ENCODE results near the gene POLA2.
A peak's percentile ranks its signal among the peaks of the same experiment; 100 is the strongest.
"Not testable (repeated sequence)": the region's sequence is repeated elsewhere in the genome, so short reads cannot be mapped to it uniquely, and the experiment has no call there.

POLA2 gene

DNA sequence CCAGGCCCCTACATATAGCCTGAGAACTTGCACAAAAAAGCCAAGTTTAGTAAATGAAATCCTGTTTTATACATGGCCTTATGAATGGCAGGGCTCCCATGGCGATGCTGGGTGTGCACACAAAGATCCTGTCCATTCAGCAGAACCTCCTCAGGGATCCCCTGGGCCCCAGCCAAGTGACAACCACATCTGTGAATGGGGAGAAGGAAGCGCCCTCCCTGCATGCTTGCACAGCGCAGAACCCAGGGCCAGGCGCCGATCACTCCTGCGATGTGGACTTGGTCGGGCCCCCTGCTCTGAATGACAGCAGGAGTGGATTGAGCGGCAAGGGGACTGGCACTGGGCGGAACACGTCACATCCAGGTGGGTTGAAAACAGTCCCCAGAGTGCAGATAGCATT lies 48.5 kb downstream of the POLA2 start:
- no peak for DNase-seq

- DNase-seq, result no peak
Measured at GRCh38 chr11:65310736-65311135, 49.0 kb downstream of the POLA2 start.

- no peak for DNase-seq
Measured at GRCh38 chr11:65311170-65311678, 49.5 kb downstream of the POLA2 start.

- DNase-seq, result peak; percentile 83
Measured at GRCh38 chr11:65314501-65315203, 52.9 kb downstream of the POLA2 start, which contains the start of gene CDC42EP2. TSS of gene CDC42EP2 (plus strand) at chr11:65314866. CDS start at chr11:65320899, 6,033 bp downstream.

GRCh38 chr11:65315204-65315865 lies 53.6 kb downstream of the POLA2 start:
- peak; percentile 85 for DNase-seq

DNA sequence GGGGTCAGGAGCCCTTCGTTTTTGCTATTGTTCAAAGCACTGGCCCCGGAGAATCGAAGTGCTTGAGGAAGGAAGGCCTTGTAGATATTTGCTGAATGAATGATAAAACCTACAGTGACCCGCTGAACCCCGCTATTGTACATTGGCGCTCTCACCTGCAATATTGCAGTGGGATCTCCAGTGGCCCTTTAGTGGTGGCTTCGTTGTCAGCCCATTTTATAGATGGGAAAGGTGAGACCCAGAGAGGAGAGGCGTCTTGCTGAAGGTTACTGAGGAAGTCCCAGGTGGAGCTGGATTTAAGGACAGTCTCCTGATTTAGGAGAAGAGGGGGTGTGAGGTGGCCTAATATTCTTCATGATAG lies 54.1 kb downstream of the POLA2 start:
- DNase-seq, result no peak

- no peak for DNase-seq
Measured at GRCh38 chr11:65316227-65317024, 54.7 kb downstream of the POLA2 start.

DNA sequence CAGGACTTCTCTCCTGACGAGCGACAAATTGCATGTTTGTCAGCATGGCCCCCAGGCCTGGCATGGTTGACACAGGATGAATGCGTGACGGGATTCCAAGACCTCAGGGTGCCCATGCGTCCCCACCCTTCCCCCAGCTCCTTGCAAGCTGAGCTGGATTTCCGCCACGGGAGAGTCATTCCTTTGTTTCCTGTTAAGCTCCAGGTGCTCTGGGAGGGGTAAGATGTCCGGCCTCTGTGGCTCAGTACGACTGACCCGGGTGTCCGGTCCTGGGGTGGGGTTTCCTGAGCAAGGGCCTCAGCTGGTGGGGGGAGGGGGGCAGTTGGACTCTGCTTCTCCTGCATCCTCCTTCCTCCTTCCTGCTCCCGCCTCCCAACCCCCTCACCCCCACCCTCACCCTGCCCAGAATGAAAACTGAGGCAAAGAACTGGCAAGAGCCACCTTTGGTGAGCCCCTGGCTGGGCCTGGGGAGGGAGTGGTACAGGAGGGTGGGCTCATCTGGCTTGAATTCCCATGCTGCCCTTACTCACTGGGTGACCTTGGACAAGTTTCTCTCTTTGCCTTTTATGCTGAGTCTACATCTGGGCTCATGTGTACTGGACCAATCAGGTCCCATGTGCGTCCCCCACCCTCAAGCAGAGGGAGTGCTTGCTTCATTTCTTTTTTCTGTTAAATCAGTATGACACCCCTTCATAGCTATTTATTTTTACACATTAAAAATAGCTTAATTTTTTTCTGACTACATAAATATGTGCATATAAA lies 55.4 kb downstream of the POLA2 start:
- DNase-seq, result no peak

DNA sequence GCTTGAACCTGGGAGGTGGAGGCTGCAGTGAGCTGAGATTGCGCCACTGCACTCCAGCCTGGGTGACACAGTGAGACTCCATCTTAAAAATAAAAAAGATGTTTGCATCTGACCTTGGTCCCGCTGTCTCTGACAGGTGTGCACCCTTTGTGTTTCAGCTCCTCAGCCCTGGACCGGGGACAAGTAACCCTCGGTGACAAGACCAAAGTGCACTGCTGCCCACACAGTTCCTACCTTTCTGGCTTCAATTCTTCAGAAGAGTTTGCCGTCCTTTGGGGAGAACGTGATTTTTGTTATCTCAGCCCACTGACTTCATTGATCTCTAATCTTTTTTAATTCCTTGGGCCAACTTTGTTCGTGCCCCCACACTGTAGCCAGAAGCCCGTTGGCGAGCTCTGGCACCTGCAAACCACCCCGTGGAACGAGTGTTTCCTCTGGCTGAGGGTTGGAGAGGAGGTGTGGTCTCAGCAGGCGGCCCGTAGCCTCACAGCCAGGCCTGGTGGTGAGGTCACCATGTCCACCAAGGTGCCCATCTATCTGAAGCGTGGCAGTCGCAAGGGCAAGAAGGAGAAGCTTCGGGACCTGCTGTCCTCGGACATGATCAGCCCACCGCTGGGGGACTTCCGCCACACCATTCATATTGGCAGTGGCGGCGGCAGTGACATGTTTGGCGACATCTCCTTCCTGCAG lies 58.8 kb downstream of the POLA2 start:
- no peak for DNase-seq

DNA sequence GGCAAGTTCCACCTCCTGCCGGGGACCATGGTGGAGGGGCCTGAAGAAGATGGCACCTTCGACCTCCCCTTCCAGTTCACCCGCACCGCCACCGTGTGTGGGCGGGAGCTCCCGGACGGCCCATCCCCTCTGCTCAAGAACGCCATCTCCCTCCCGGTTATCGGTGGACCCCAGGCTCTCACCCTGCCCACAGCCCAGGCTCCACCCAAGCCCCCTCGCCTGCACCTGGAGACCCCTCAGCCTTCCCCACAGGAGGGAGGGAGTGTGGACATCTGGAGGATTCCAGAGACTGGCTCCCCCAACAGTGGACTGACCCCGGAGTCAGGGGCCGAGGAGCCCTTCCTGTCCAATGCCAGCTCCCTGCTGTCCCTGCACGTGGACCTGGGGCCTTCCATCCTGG lies 59.3 kb downstream of the POLA2 start:
- DNase-seq, result no peak

GRCh38 chr11:65321828-65322485 lies 60.2 kb downstream of the POLA2 start:
- DNase-seq, result no peak

DNA sequence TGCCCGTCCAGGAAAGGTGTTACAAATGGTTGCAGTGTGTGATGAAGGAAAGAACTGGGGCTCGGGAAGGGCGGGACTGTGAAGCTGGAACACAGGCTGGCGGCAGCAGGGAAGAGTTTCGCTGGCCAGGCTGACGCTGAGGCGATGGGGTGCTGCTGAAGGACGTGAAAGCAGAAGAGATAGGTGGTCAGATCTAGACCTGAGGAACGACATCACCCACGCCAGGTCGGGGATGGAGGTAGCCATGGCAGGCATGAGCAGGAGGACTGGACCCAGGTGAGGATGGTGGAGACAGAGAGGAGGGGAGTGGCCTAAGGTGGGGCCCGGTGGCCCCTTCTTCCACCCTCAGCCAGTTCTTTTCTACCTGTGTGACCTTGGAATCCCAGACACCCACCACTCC lies 62.1 kb downstream of the POLA2 start:
- DNase-seq, result no peak

DNA sequence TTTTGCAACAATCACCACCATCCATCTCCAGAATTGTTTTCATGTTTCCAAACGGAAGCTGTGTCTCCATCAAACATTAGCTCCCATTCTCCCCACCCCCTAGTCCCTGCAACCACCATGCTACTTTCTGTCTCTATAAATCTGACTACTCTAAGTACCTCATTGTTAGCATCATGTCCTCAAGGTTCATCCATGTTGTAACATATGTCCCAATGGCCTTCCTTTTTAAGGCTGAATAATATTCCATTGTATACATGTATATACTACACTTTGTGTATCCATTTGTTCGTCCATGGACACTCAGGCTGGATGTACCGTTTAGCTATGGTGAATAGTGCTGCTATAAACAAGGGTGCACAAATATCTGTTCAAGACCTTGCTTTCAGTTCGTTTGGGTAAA lies 63.7 kb downstream of the POLA2 start:
- DNase-seq, result no peak

DNA sequence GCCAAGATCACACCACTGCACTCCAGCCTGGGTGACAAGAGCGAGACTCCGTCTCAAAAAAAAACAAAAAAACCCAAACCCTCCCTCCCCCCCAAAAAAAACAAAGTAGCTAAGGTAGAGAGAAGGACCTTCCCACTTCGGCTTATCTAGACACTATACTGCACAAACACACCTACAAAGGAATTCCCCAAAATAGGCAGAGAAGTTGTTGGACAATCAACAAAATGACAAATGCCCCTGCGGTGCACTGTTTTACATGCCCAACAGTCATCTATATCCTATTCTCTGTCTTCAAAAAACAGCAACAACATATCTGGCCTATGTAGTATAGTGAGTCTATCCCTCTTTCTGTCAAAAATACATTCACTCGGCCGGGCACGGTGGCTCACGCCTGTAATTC lies 65.3 kb downstream of the POLA2 start:
- no peak for DNase-seq

GRCh38 chr11:65329478-65329877 lies 67.7 kb downstream of the POLA2 start:
- DNase-seq, result no peak

DNA sequence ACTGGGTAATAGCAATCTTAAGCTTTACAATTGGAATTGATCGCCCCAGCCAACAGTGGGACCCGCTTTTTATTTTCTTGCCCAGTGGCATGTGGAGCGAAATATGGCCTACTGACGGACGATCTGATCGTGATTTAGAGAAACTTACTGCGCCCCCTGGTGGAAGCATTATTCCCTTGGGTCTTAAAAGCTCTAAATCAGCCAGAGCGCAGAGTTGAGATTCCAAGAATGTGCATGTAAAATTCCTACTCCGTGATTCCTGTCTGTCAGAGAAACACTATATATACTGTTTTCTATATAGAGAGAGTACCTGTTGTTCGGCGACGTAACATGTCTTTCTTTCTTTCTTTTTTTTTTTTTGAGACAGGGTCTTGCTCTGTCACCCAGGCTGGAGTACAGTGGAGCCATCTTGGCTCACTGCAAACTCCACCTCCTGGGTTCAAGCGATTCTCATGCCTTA lies 68.2 kb downstream of the POLA2 start:
- peak; percentile 87 for DNase-seq

- DNase-seq, result no peak
Measured at GRCh38 chr11:65330544-65330943, 68.8 kb downstream of the POLA2 start.

DNA sequence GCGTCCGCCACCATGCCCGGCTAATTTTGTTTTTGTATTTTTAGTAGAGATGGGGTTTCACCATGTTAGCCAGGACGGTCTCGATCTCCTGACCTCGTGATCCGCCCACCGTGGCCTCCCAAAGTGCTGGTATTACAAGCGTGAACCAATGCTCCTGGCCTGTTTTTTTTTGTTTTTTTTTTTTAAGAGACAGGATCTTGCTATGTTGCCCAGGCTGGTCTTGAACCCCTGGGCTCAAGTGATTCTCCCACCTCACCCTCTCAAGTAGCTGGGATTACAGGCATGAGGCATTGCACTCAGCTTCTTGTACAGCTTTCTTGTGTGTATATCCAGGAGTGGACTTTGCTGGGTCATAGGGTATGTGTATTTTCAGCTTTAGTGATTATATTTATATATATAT lies 70.8 kb downstream of the POLA2 start:
- not testable (repeated sequence) for DNase-seq

DNA sequence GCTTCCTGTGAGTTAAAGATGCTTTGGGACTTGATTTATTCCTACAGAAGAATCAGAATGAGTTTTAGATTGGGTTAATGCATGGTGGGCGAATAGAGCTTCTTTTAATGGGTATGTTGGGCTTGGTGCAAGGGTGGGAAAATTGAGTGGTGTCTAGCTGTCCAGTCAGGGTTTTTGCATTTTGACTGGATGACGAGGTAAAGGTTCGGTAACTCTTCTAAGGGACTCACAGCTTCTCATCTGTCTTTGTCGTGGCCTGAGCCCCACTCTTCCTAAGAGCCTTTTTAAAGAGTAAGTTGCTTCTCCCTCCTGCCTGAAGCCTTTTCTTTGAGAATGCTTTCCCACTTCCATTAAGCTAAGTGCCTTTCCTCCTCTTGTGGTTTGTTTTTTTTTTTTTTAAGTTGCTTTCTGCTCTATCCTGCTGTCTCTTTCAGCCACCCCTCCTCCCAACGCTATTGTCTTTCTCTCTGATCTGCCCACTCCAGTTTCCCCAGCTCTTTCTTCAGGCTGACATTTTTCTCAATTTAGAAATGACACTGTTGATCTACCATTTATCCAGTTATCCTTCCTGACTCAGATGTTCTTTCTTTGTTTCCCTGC lies 73.0 kb downstream of the POLA2 start:
- no peak for DNase-seq

- no peak for DNase-seq
Measured at GRCh38 chr11:65338676-65339075, 76.9 kb downstream of the POLA2 start.

DNA sequence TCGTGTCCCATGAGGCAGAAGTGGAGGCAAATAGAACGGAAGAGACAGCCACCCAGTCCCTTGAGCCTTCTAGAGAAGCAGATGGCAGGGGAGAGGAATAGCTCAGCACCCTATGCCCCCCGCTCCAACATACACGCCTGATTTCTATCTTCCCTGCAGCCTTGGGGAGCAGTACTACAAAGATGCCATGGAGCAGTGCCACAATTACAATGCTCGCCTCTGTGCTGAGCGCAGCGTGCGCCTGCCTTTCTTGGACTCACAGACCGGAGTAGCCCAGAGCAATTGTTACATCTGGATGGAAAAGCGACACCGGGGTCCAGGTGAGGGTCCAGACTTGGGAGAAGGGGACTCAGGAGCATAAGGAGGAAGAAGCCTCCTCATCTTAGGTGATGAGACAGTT lies 78.5 kb downstream of the POLA2 start:
- DNase-seq, result no peak
